Tibial artery (tissue), 4 donors: Measurements from ENCODE around the gene TAF4.

Experiments
- DNase-seq, 2 donors: peaks; one replicate each; pipeline ENCODE4 v3.0.0-alpha.2; 2019
- H3K27ac ChIP-seq, 2 donors: fragments of 200-600 bp; sonication (generic) in 1 of 2; 1 replicate in 1 of 2; 2 replicates in 1 of 2; pipeline ENCODE4 v1.5.1; 2018 to 2019; ENCODE audit warnings: mild to moderate bottlenecking in 1 of 2
- H3K27me3 ChIP-seq, 2 donors: fragments of 200-600 bp; sonication (generic) in 1 of 2; one replicate each; pipeline versions ENCODE4 v1.5.1 to v1.6.0; 2016 to 2019
- H3K36me3 ChIP-seq, 3 donors: fragments of 200-600 bp; sonication (generic) in 2 of 3; one replicate each; pipeline ENCODE4 v1.5.1; 2016 to 2019; ENCODE audit warnings: mild to moderate bottlenecking in 2 of 3
- H3K4me1 ChIP-seq, 4 donors: fragments of 200-600 bp; sonication (generic) in 2 of 4; 1 replicate in 3 of 4; 2 replicates in 1 of 4; pipeline ENCODE4 v1.5.1; 2016 to 2019
- H3K4me3 ChIP-seq, 2 donors: fragments of 200-600 bp; sonication (generic) in 1 of 2; 1 replicate in 1 of 2; 2 replicates in 1 of 2; pipeline ENCODE4 v1.5.1; 2018 to 2019; ENCODE audit warnings: mild to moderate bottlenecking in 2 of 2
- H3K9me3 ChIP-seq, 3 donors: fragments of 200-600 bp; sonication (generic) in 1 of 3; one replicate each; pipeline ENCODE4 v1.5.1; 2016 to 2019
- intact Hi-C: fragments of 100-400 bp; cut with DNase I; formaldehyde crosslinking; loops from one replicate; pipeline ENCODE4 v1.15.0; 2023; ENCODE audit warnings: low total_unique reads
- TF ChIP-seq, protein P1 (sequence below), 2 experiments: fragments of 200-600 bp in 1 of 2; fragments of 450-650 bp in 1 of 2; IDR thresholded peaks; one replicate each; pipeline ENCODE4 v1.5.1; 2017 to 2019; ENCODE audit warnings: antibody characterized with exemption in 2 of 2, mild to moderate bottlenecking in 1 of 2, moderate library complexity in 1 of 2

The TAF4 gene

DNA sequence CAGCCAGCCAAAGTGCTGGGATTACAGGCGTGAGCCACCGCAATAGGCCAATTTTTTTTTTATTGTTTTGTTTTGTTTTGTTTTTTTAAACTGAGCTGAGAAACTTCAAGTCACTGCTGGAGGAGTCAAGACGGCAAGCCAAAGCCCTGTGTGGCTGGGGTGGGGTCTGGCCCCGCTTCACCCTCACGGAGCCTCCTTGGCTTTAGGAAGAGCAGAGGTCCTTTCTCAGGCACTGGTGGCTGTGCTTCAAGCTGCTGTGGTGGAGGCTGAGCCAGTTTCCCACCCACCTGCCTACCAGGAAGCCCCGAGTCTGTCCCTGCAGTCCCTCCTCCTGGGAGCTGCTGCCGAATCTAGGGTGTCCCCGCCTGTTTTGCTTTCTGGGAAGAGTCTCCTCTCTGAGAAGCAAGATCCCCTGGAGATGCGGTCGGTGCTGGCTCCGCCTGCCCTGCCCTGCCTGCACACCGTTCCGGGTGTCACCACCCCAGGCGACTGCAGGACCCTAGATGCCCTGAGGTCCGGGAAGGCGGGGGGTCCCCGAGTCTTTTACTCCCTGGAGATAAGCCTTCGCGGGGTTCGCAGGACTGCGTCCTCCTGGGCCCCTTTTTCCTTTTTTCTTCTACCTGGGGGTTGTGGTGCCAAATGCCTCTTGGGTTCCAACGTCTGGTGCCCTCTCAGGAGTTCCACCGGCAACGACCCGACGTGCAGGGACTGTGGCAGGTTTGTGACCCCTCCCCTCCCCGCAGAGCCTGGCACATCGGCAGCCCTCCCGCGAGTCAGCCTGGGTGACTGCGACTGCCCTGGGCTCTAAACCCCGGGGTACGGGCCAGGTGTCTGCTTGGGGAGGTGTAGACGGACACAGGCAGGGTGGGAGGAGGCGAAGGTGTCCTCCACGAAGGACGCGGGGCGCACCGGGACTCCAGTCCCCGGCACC is 100.7 kb downstream of the TAF4 start:
- DNase-seq: no peak
- no peaks in the 10 kb centered on the region for H3K36me3 ChIP-seq
- H3K27me3 ChIP-seq: peaks cover 0 to 33% of the 10 kb centered on the region in 2 donors
- no peaks in the 10 kb centered on the region for H3K9me3 ChIP-seq
- intact Hi-C loops: no loop called here
- H3K27ac ChIP-seq: no peak overlapping the region
- TF ChIP-seq, protein P1, sequence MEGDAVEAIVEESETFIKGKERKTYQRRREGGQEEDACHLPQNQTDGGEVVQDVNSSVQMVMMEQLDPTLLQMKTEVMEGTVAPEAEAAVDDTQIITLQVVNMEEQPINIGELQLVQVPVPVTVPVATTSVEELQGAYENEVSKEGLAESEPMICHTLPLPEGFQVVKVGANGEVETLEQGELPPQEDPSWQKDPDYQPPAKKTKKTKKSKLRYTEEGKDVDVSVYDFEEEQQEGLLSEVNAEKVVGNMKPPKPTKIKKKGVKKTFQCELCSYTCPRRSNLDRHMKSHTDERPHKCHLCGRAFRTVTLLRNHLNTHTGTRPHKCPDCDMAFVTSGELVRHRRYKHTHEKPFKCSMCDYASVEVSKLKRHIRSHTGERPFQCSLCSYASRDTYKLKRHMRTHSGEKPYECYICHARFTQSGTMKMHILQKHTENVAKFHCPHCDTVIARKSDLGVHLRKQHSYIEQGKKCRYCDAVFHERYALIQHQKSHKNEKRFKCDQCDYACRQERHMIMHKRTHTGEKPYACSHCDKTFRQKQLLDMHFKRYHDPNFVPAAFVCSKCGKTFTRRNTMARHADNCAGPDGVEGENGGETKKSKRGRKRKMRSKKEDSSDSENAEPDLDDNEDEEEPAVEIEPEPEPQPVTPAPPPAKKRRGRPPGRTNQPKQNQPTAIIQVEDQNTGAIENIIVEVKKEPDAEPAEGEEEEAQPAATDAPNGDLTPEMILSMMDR (IDR thresholded peaks at IDR 0.05): no peak
- no peak overlapping the region for H3K4me3 ChIP-seq
- H3K4me1 ChIP-seq: peaks cover 0 to 10% (median 0%) of the 10 kb centered on the region in 4 donors

DNA sequence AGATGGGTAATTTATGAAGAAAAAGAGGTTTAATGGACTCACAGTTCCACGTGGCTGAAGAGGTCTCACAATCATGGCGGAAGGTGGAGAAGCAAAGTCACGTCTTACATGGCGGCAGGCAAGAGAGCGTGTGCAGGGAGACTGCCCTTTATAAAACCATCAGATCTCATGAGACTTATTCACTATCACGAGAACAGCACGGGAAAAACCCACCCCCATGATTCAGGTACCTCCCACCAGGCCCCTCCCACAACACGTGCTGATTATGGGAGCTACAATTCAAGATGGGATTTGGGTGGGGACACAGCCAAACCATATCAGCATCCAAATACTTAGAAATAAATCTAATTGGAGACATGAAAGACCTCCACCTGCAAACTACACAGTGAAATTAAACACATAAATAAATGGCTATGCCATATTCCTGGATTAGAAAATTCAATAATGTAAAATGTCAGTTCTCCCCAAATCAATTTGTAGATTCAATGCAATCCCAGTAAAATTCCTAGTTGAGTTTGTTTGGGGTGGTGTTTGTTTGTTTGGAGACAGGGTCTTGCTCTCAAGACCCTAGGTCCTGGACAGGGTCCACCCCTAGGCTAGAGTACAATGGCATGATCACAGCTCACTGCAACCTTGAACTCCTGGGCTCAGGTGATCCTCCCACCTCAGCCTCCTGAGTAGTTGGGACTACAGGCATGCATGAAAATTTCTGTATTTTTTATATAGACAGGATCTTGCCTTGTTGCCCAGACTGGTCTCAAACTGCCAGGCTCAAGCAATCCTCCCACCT is 101.6 kb downstream of the TAF4 start:
- TF ChIP-seq, protein P1 (IDR thresholded peaks at IDR 0.05): no peak
- no peak overlapping the region for H3K4me3 ChIP-seq
- no peak overlapping the region for H3K27ac ChIP-seq
- H3K4me1 ChIP-seq: peaks cover 0 to 10% (median 0%) of the 10 kb centered on the region in 4 donors
- no peaks in the 10 kb centered on the region for H3K36me3 ChIP-seq
- DNase-seq: no peak
- H3K27me3 ChIP-seq: peaks cover 0 to 33% of the 10 kb centered on the region in 2 donors
- intact Hi-C loops: no loop called here
- H3K9me3 ChIP-seq: no peaks in the 10 kb centered on the region

DNA sequence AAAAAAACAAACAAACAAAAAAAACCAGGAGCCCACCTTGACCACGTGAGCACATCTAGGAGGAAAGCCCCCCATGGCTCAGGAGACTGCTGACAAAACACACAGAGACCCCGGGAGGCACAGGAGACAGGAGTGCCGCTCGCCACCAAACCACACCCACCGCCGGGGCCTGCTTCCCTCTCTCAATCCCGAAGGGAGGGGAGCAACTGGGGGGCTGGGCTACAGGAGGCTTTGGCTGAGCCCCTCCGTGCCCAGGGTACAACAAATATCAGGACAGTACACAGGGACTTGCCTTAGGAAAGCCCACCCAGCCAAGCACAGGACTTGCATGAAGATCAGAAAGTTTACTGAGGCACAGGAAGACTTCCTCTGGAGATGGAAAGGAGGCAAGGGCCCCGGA is 102.5 kb downstream of the TAF4 start:
- intact Hi-C loops: no loop called here
- DNase-seq: no peak

DNA sequence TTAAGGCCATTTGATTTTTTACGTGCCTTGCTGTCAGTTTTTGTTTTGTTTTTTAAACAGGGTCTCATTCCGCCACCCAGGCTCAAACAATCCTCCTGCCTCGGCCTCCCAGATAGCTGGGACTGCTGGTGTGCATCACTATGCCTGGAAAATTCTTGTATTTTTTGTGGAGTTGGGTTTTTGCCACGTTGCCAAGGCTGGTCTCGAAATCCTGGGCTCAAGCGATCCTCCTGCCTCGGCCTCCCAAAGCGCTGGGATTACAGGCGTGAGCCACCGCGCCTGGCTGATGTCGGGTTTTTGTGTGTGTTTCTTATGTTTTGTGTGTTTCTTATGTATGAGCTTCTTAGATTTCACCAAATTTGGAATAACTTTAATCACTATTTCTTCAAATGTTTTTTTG is 104.8 kb downstream of the TAF4 start:
- TF ChIP-seq, protein P1 (IDR thresholded peaks at IDR 0.05): no peak
- peak in 1 of 2 donors; percentile 38 for DNase-seq
- Histone ChIP-seq H3K4me1 (peaks cover 0 to 10% (median 0%) of the 10 kb centered on the region in 4 donors), H3K9me3 (no peaks in the 10 kb centered on the region), H3K27ac (no peak overlapping the region), H3K36me3 (no peaks in the 10 kb centered on the region), H3K4me3 (no peak overlapping the region), H3K27me3 (peaks cover 0 to 12% of the 10 kb centered on the region in 2 donors)
- intact Hi-C loops: no loop called here

More for the DNA sequence above, 102.5 kb downstream of the TAF4 start:
- TF ChIP-seq, protein P1 (IDR thresholded peaks at IDR 0.05): no peak
- Histone ChIP-seq H3K36me3 (no peaks in the 10 kb centered on the region), H3K27ac (no peak overlapping the region), H3K9me3 (no peaks in the 10 kb centered on the region), H3K4me3 (no peak overlapping the region), H3K4me1 (peaks cover 0 to 10% (median 0%) of the 10 kb centered on the region in 4 donors), H3K27me3 (peaks cover 0 to 30% of the 10 kb centered on the region in 2 donors)

DNA sequence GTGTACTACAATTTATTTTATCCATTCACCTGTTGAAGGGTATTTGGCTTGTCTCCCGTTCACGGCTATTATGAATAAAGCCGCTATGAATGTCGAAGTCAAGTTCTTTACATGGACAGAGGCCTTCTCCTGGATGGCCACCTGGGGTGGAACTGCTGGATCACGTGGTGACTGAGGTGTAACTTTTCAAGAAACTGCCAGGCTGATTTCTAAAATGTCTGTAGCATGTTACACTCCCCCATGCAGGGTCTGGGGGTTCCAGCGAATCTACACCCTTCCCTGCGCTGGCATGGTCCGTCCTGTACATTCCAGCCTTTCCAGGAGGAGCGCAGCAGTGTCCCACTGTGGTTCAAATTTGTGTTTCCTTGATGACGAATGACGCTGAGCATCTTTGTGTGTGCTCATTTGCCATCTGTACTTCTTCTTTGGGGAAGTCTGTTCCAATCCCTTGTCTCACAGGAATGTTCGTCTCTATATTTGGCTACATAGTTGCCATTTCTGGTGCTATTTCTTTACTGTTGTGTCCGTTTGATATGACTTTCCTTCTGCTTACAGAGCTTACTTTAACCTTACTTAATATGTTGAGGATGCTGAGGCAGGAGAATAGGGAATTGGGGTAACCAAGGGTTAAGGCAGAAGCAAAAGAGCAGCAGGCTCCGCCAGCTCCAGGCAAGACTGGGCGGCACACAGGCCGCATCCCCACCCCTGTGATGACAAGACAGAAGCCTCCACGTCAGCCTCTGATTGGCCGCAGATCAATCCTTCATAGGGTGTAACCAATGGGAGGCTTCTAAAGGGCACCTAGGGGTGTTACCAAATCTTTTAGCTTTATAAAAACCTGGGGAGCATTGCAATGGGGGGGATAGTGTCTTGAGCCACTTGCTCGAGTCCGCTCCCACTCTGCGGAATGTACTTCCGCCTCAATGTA is 106.6 kb downstream of the TAF4 start:
- intact Hi-C loops: no loop called here
- Histone ChIP-seq H3K4me1 (no peaks in the 10 kb centered on the region), H3K27ac (no peak overlapping the region), H3K4me3 (no peak overlapping the region), H3K27me3 (peaks cover 0 to 5% of the 10 kb centered on the region in 2 donors), H3K9me3 (no peaks in the 10 kb centered on the region), H3K36me3 (no peaks in the 10 kb centered on the region)
- TF ChIP-seq, protein P1 (IDR thresholded peaks at IDR 0.05): no peak
- peak in 1 of 2 donors; percentile 43 for DNase-seq
